Tibial artery (tissue), 4 donors: ENCODE results near the gene AKR1C4.

ENCODE experiments used
- DNase-seq, 2 donors: peaks; one replicate each; pipeline ENCODE4 v3.0.0-alpha.2; 2019
- H3K27ac ChIP-seq, 2 donors: fragments of 200-600 bp; sonication (generic) in 1 of 2; 1 replicate in 1 of 2; 2 replicates in 1 of 2; pipeline ENCODE4 v1.5.1; 2018 to 2019; ENCODE audit warnings: mild to moderate bottlenecking in 1 of 2
- H3K27me3 ChIP-seq, 2 donors: fragments of 200-600 bp; sonication (generic) in 1 of 2; one replicate each; pipeline versions ENCODE4 v1.5.1 to v1.6.0; 2016 to 2019
- H3K36me3 ChIP-seq, 3 donors: fragments of 200-600 bp; sonication (generic) in 2 of 3; one replicate each; pipeline ENCODE4 v1.5.1; 2016 to 2019; ENCODE audit warnings: mild to moderate bottlenecking in 2 of 3
- H3K4me1 ChIP-seq, 4 donors: fragments of 200-600 bp; sonication (generic) in 2 of 4; 1 replicate in 3 of 4; 2 replicates in 1 of 4; pipeline ENCODE4 v1.5.1; 2016 to 2019
- H3K4me3 ChIP-seq, 2 donors: fragments of 200-600 bp; sonication (generic) in 1 of 2; 1 replicate in 1 of 2; 2 replicates in 1 of 2; pipeline ENCODE4 v1.5.1; 2018 to 2019; ENCODE audit warnings: mild to moderate bottlenecking in 2 of 2
- H3K9me3 ChIP-seq, 3 donors: fragments of 200-600 bp; sonication (generic) in 1 of 3; one replicate each; pipeline ENCODE4 v1.5.1; 2016 to 2019
- intact Hi-C: fragments of 100-400 bp; cut with DNase I; formaldehyde crosslinking; loops from one replicate; pipeline ENCODE4 v1.15.0; 2023; ENCODE audit warnings: low total_unique reads
- TF ChIP-seq, protein P1 (sequence below), 2 experiments: fragments of 200-600 bp in 1 of 2; fragments of 450-650 bp in 1 of 2; IDR thresholded peaks; one replicate each; pipeline ENCODE4 v1.5.1; 2017 to 2019; ENCODE audit warnings: antibody characterized with exemption in 2 of 2, mild to moderate bottlenecking in 1 of 2, moderate library complexity in 1 of 2

Gene AKR1C4

DNA sequence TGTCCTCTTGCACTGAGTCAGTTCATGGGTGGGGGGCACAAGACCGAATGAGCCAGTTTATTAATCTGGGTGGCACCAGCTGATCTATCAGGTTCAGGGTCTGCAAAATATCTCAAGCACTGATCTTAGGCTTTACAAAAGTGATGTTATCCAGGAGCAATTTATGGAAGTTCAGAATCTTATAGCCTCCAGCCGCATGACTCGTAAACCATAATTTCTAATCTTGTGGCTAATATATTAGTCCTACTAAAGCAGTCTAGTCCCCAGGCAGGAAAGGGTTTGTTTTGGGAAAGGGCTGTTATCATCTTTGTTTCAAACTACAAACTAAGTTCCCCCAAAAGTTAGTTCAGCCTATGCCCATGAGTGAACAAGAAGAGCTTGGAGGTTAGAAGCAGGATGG is 45.6 kb upstream of the AKR1C4 start:
- no peak overlapping the region for H3K27ac ChIP-seq
- intact Hi-C loops = no loop called here
- H3K27me3 ChIP-seq = no peaks in the 10 kb centered on the region
- no peaks in the 10 kb centered on the region for H3K4me1 ChIP-seq
- TF ChIP-seq, protein P1, sequence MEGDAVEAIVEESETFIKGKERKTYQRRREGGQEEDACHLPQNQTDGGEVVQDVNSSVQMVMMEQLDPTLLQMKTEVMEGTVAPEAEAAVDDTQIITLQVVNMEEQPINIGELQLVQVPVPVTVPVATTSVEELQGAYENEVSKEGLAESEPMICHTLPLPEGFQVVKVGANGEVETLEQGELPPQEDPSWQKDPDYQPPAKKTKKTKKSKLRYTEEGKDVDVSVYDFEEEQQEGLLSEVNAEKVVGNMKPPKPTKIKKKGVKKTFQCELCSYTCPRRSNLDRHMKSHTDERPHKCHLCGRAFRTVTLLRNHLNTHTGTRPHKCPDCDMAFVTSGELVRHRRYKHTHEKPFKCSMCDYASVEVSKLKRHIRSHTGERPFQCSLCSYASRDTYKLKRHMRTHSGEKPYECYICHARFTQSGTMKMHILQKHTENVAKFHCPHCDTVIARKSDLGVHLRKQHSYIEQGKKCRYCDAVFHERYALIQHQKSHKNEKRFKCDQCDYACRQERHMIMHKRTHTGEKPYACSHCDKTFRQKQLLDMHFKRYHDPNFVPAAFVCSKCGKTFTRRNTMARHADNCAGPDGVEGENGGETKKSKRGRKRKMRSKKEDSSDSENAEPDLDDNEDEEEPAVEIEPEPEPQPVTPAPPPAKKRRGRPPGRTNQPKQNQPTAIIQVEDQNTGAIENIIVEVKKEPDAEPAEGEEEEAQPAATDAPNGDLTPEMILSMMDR (IDR thresholded peaks at IDR 0.05) = no peak
- no peaks in the 10 kb centered on the region for H3K36me3 ChIP-seq
- H3K4me3 ChIP-seq = no peak overlapping the region
- no peaks in the 10 kb centered on the region for H3K9me3 ChIP-seq
- no peak for DNase-seq

GRCh38 chr10:5155951-5156350 is 40.7 kb upstream of the AKR1C4 start:
- Histone ChIP-seq H3K27me3 (no peaks in the 10 kb centered on the region), H3K27ac (no peak overlapping the region), H3K9me3 (peaks cover 0 to 3% (median 0%) of the 10 kb centered on the region in 3 donors), H3K4me1 (no peaks in the 10 kb centered on the region), H3K4me3 (no peak overlapping the region), H3K36me3 (no peaks in the 10 kb centered on the region)
- intact Hi-C loops = no loop called here
- DNase-seq = no peak
- TF ChIP-seq, protein P1 (IDR thresholded peaks at IDR 0.05) = no peak

DNA sequence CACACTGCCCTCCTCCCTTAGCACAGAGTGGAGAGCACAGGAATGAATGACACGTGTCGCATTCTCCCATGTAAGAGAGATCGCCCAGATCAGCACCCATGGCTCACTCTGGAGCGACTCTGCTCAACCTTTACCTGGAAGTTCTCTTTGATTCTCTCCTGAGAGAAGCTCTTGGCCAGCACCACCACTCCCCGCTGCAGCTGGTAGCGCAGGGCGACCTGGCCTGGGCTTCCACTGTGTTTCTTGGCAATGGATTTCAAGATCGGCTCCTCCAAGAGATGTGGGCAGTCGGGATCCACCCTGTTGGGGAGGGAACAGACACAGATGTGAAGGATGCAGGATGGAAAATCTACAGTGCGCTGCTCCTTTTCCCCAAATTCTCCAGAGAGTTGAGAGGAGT is 39.1 kb upstream of the AKR1C4 start:
- H3K27me3 ChIP-seq = no peaks in the 10 kb centered on the region
- no peaks in the 10 kb centered on the region for H3K36me3 ChIP-seq
- no peak for DNase-seq
- H3K9me3 ChIP-seq = peaks cover 0 to 5% (median 0%) of the 10 kb centered on the region in 3 donors
- no peaks in the 10 kb centered on the region for H3K4me1 ChIP-seq
- no peak overlapping the region for H3K4me3 ChIP-seq
- TF ChIP-seq, protein P1 (IDR thresholded peaks at IDR 0.05) = no peak
- intact Hi-C loops = no loop called here
- H3K27ac ChIP-seq = no peak overlapping the region

DNA sequence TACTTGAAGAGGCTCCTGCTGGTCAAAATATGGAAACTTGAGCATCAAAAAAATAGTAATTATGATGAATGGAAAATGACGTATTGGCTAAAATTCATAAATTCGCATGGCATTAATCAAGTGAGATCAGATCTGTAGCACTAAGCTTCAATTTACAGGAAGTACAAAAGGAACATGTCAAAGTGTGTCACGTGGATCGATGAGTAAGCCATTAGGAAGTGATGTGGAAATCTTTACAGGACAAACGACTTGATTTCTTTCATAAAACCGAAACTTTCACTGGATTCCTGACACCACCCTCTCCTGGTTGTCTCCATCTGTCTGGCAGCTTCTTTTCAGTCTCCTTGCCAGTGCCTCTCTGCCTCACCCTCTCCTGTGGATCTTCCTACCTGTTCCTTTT is 37.5 kb upstream of the AKR1C4 start:
- DNase-seq = no peak
- Histone ChIP-seq H3K4me3 (no peak overlapping the region), H3K4me1 (no peaks in the 10 kb centered on the region), H3K27ac (no peak overlapping the region), H3K9me3 (peaks cover 0 to 15% (median 7%) of the 10 kb centered on the region in 3 donors), H3K36me3 (no peaks in the 10 kb centered on the region), H3K27me3 (no peaks in the 10 kb centered on the region)
- TF ChIP-seq, protein P1 (IDR thresholded peaks at IDR 0.05) = no peak
- intact Hi-C loops = no loop called here

DNA sequence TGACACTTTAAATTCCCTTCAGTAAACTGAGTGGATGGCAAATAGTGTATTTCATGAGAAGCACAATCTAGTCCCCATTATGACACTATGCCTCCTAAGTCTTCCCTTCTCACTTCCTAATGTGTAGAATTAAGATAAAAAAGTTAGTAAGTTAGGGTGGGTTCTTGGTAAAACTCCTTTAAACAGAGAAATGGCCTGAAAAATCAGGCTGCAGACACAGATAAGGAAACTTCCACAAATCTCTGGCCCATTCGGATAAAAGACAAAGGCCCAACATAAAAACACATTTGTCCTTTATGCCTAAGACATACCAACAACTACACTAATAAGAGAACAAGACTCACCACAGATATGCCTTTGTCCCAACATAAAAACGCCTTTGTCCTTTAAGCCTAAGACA is 33.1 kb upstream of the AKR1C4 start:
- H3K27ac ChIP-seq = no peak overlapping the region
- TF ChIP-seq, protein P1 (IDR thresholded peaks at IDR 0.05) = no peak

DNA sequence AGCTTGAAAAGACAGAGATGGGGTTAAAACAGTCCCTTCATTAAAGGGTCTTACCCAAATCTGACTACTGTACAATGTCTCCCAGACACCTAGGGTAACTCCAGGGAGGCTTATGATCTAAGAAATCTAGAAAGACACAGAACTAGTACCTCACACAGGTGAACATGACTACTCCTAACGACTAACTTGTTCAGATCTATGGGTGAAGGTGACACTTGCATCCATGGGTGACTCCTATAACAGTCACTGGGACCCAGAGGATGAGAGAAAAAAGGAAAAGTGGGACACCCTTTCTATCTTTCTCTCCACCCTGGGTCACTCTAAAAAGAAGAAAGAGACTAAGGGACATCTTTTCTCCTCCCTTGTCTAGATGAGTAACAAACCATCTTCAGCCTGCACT is 30.9 kb upstream of the AKR1C4 start:
- no peak overlapping the region for H3K27ac ChIP-seq
- H3K4me3 ChIP-seq = no peak overlapping the region
- no peaks in the 10 kb centered on the region for H3K36me3 ChIP-seq
- no peaks in the 10 kb centered on the region for H3K4me1 ChIP-seq
- TF ChIP-seq, protein P1 (IDR thresholded peaks at IDR 0.05) = no peak
- no peak for DNase-seq
- no peaks in the 10 kb centered on the region for H3K27me3 ChIP-seq
- intact Hi-C loops = no loop called here
- H3K9me3 ChIP-seq = peaks cover 5 to 61% (median 29%) of the 10 kb centered on the region in 3 donors

More for the DNA sequence above, 33.1 kb upstream of the AKR1C4 start:
- no peaks in the 10 kb centered on the region for H3K4me1 ChIP-seq
- no peak for DNase-seq
- peaks cover 5 to 58% (median 29%) of the 10 kb centered on the region in 3 donors for H3K9me3 ChIP-seq
- intact Hi-C loops = no loop called here
- H3K27me3 ChIP-seq = no peaks in the 10 kb centered on the region
- H3K4me3 ChIP-seq = no peak overlapping the region
- H3K36me3 ChIP-seq = no peaks in the 10 kb centered on the region
